Measurements from ENCODE around the gene ITFG1. TPM values are rescaled to one million over a fixed set of nuclear protein-coding genes. Genes with fewer than 3 reads are reported as not detected.

The ITFG1 gene
- total and polyA plus RNA-seq, 2 of the 8 experiments (the other 6 are each of a cell fraction or from before 2014, with no cell fraction given): 13.8 to 22.2 TPM

DNA sequence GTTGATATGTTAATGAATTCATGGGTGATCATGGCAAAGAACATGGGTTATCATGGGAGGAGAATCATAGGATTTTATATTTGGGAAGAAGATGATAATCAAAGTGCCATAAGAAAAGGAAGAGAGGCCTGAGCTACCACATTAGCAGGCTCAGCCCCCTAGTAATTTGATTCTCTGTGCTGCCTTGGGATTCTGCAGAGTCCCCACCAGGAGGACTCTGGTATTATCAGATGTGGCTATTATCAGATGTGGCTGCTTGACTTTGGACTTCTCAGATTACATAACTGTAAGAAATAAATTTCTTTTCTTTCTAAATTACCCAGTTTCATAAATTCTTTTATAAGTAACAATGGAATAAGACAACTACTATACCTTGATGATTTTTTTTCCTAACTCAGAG lies 137.6 kb downstream of the ITFG1 start:
- FAIRE-seq (no peak), DNase-seq (ENCODE audit: low read depth in 1 of 2, low spot score in 2 of 2) (no peak)
- H3K9me3 ChIP-seq (ENCODE audit: insufficient read depth in 2 of 2, low read depth in 1 of 2, low read length in 1 of 2): no peaks in the 10 kb centered on the region
- H3K18ac ChIP-seq (ENCODE audit: extremely low read depth, low read length): no peak overlapping the region
- no peaks in the 10 kb centered on the region for H4K20me1 ChIP-seq (replicated peaks in 1 of 2; ENCODE audit: control insufficient read depth in 1 of 2, insufficient read depth in 2 of 2, low read length in 2 of 2)
- no peak overlapping the region for H3K9ac ChIP-seq (replicated peaks in 1 of 4; ENCODE audit: extremely low read depth in 1 of 4, low read depth in 3 of 4, low read length in 3 of 4)
- H3K4me2 ChIP-seq (ENCODE audit: insufficient read depth in 1 of 2, low read depth in 2 of 2, low read length in 2 of 2): no peak overlapping the region
- H3K56ac ChIP-seq (replicated peaks; ENCODE audit: insufficient read length, low read depth, low read length): no peak overlapping the region
- ChIA-PET POLR2A (ENCODE audit: partially characterized antibody) (interaction anchor here (0.8 kb wide), 1 partner anchor 247 kb away, joined by 3 read pairs; no protein-coding TSS in a partner anchor), CTCF (ENCODE audit: partially characterized antibody) (interaction anchor here (0.5 to 2.4 kb wide), 9 partner anchors 9 to 825 kb away, joined by 3 to 7 read pairs (median 3); no protein-coding TSS in a partner anchor)
- H4K8ac ChIP-seq (ENCODE audit: extremely low read depth, insufficient read depth, low read length): no peak overlapping the region
- H2AK5ac ChIP-seq (ENCODE audit: low read depth, low read length): no peak overlapping the region
- H2BK15ac ChIP-seq (ENCODE audit: low read length): no peak overlapping the region
- no peak overlapping the region for H2BK20ac ChIP-seq (ENCODE audit: low read length)
- H2BK120ac ChIP-seq (replicated peaks; ENCODE audit: low read depth, low read length): no peak overlapping the region
- no peak overlapping the region for H2BK5ac ChIP-seq (ENCODE audit: low read depth, low read length)
- no peaks in the 10 kb centered on the region for H3K27me3 ChIP-seq (replicated peaks in 1 of 4; ENCODE audit: control insufficient read depth in 3 of 4, extremely low read depth in 1 of 4, insufficient read depth in 3 of 4, low read length in 3 of 4)
- no peak overlapping the region for H4K5ac ChIP-seq (ENCODE audit: insufficient read length, low read depth, low read length)
- H3K23ac ChIP-seq (ENCODE audit: insufficient read length): no peak overlapping the region
- H3K4ac ChIP-seq (replicated peaks; ENCODE audit: insufficient read length, low read depth, low read length): no peak overlapping the region
- TF ChIP-seq ASH2L (IDR thresholded peaks at IDR 0.05; ENCODE audit: low read length) (no peak), ZNF274 (IDR thresholded peaks at IDR 0.05; ENCODE audit: borderline replicate concordance, extremely low read depth, low read length) (no peak), BACH1 (IDR thresholded peaks at IDR 0.05; ENCODE audit: low read length) (no peak), JUN (IDR thresholded peaks at IDR 0.05; ENCODE audit: low read depth, low read length) (no peak), GABPA (IDR thresholded peaks at IDR 0.05; ENCODE audit: borderline replicate concordance, insufficient read depth, low read length) (no peak), FOSL1 (IDR thresholded peaks at IDR 0.05; ENCODE audit: insufficient read depth, low read depth, low read length) (no peak), RAD21 (IDR thresholded peaks at IDR 0.05 in 1 of 2, conservative IDR thresholded peaks at IDR 0.05 in 1 of 2; ENCODE audit: low read depth in 2 of 2, low read length in 2 of 2) (peak; percentile 45 to 69; a peak in 3 of 4 replicates)
- TF ChIP-seq, protein P1, sequence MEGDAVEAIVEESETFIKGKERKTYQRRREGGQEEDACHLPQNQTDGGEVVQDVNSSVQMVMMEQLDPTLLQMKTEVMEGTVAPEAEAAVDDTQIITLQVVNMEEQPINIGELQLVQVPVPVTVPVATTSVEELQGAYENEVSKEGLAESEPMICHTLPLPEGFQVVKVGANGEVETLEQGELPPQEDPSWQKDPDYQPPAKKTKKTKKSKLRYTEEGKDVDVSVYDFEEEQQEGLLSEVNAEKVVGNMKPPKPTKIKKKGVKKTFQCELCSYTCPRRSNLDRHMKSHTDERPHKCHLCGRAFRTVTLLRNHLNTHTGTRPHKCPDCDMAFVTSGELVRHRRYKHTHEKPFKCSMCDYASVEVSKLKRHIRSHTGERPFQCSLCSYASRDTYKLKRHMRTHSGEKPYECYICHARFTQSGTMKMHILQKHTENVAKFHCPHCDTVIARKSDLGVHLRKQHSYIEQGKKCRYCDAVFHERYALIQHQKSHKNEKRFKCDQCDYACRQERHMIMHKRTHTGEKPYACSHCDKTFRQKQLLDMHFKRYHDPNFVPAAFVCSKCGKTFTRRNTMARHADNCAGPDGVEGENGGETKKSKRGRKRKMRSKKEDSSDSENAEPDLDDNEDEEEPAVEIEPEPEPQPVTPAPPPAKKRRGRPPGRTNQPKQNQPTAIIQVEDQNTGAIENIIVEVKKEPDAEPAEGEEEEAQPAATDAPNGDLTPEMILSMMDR (IDR thresholded peaks at IDR 0.05; ENCODE audit: control extremely low read depth in 1 of 3, insufficient read depth in 1 of 3, low read depth in 1 of 3, low read length in 3 of 3): peak in 2 of 3 experiments; percentile 41 to 47; a peak in 3 of 4 replicates
- H3K14ac ChIP-seq (ENCODE audit: insufficient read length): no peak overlapping the region
- H3K27ac ChIP-seq (ENCODE audit: low read depth, low read length): no peak overlapping the region
- no peak overlapping the region for H2BK12ac ChIP-seq (ENCODE audit: low read depth, low read length)
- H3K79me1 ChIP-seq (ENCODE audit: low read depth, low read length): no peaks in the 10 kb centered on the region
- no peaks in the 10 kb centered on the region for H3K4me1 ChIP-seq (replicated peaks in 1 of 4; ENCODE audit: control insufficient read depth in 3 of 4, insufficient read depth in 4 of 4, low read length in 3 of 4)
- H2AFZ ChIP-seq (ENCODE audit: low read length): no peak overlapping the region
- no peaks in the 10 kb centered on the region for H3K23me2 ChIP-seq (ENCODE audit: low read depth, low read length)
- H4K91ac ChIP-seq (replicated peaks; ENCODE audit: insufficient read length, low read length): no peak overlapping the region
- H3K4me3 ChIP-seq (ENCODE audit: extremely low read depth in 1 of 4, insufficient read depth in 2 of 4, low read depth in 3 of 4, low read length in 4 of 4): no peak overlapping the region
- H3K36me3 ChIP-seq (ENCODE audit: control insufficient read depth in 2 of 4, insufficient read depth in 4 of 4, low read length in 3 of 4): no peaks in the 10 kb centered on the region
- H3K79me2 ChIP-seq (ENCODE audit: control insufficient read depth in 1 of 2, insufficient read depth in 2 of 2, low read length in 2 of 2): no peaks in the 10 kb centered on the region

Measured in H1 (cell line).